ENCODE measurements around the gene KCP.

KCP gene

DNA sequence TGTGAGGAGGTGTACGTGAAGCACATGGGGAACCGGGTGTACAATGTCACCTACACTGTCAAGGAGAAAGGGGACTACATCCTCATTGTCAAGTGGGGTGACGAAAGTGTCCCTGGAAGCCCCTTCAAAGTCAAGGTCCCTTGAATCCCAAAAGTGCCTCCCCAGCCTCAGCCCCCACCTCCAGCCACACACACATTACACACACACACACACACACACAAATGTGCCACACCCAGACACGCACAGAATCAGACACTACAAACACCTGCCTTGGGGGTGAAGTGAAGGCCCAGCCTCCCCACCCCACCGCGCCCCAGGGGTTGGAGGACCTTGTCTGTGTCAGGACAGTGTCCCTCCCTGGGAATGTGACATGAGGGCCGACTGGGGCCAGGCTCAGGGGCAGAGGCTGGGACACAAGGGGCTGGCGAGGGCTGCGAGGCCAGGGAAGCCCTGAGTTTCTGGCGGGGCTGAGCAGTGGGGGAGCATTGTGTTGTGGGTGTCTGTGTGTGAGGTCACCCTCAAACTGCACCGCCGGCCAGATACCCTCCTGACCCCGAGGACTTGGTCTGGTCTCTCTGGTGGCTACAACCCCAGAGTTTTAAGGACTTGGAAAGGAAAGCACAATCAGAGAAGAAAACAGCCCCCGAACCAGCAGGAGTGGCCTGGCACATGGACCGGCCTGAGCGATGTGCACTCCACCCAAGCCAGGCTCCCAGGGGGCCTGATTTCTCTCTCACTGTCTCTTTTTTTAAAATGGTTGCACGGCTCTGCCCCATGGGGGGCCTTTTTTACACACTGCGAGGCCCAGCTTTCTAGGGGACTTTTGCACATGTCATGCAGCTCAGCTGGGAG lies 51.9 kb downstream of the KCP start:
- DNase-seq (ENCODE audit: low read depth, low spot score) = no peak

DNA sequence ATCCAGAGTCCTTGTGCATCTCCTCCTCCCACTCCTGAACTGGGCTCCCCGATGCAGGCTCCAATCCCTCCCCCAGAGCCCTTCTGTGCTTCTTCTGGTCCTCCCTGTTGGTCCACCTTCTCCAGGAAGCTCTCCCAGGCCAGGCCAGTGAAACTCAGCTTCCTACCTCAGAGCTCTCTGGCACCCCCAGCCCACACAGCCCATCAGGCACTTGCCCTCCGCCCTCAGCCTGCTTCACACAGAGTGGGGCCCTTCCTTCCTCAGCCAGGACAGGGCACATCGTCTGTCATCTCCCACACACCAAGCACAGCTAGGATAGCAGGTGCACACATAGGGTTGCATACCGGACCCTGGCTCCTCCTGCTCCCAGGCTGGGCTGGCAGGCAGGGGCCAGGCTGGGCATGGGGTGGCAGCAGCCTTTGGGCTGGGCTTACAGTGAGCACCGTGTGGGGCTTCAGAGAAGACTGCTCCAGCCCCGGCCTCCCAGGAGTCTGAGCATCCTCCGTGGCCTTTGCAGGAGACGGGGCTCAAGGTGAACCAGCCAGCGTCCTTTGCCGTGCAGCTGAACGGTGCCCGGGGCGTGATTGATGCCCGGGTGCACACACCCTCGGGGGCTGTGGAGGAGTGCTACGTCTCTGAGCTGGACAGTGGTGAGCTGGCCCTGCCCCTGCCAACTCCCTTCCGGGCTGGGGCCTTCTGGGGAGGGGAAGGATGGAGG lies 54.3 kb downstream of the KCP start:
- no peak for DNase-seq (ENCODE audit: low read depth, low spot score)

DNA sequence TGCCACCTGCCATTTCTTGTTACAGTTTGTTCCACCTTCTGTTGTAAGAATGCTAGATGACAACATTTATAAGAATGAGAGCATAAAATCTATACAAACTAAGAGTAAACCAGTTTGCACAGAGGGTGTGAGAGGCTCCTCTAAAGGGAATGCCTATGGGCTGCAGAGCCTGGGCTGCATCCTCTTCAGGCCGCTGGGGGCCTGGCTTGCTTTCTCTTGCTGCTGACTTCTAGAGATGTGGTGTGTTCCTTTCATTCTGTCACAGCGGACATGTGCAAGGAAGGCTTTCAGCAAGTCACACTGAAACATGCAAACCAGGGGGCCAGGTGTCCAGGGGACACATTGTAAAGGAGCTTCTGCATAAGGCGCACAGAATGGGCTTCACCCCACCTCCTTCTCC lies 55.0 kb downstream of the KCP start:
- DNase-seq (ENCODE audit: low read depth, low spot score) = no peak

DNA sequence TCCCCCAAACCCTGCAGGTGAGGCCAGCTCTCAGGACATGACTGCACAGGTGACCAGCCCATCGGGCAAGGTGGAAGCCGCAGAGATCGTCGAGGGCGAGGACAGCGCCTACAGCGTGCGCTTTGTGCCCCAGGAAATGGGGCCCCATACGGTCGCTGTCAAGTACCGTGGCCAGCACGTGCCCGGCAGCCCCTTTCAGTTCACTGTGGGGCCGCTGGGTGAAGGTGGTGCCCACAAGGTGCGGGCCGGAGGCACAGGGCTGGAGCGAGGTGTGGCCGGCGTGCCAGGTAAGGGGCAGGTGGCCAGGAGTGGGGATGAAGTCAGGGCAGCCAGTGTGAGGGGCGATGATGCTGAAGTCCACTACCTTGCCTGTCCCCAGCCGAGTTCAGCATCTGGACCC lies 56.1 kb downstream of the KCP start:
- no peak for DNase-seq (ENCODE audit: low read depth, low spot score)

DNA sequence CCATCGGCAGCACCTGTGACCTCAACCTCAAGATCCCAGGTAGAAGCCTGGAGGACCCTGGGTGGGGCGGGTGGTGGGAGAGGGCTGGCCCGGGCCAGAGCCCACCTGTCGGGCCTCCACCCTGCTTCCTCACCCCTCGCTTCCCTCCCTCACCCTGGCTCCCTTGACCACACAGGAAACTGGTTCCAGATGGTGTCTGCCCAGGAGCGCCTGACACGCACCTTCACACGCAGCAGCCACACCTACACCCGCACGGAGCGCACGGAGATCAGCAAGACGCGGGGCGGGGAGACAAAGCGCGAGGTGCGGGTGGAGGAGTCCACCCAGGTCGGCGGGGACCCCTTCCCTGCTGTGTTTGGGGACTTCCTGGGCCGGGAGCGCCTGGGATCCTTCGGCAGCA lies 56.7 kb downstream of the KCP start:
- DNase-seq (ENCODE audit: low read depth, low spot score) = no peak

DNA sequence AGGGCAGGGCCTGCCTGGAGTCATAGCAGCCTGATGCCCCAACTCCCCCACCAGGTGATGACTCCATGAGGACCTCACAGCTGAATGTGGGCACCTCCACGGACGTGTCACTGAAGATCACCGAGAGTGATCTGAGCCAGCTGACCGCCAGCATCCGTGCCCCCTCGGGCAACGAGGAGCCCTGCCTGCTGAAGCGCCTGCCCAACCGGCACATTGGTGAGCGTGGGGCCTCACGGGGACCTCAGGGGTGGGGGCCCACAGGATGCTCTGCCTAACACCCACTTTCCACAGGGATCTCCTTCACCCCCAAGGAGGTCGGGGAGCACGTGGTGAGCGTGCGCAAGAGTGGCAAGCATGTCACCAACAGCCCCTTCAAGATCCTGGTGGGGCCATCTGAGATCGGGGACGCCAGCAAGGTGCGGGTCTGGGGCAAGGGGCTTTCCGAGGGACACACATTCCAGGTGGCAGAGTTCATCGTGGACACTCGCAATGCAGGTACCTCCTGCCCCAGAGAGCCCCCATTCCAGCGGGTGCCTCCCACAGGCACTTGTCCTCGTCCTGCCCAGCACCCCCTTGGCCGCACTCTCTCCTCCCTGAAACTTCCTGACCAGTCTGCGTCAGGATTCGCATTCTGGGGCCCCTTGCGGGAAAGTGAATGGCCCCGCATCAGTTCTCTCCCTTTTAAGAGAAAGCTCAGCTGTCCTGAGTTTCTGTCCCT lies 57.8 kb downstream of the KCP start:
- DNase-seq (ENCODE audit: low read depth, low spot score) = no peak

DNA sequence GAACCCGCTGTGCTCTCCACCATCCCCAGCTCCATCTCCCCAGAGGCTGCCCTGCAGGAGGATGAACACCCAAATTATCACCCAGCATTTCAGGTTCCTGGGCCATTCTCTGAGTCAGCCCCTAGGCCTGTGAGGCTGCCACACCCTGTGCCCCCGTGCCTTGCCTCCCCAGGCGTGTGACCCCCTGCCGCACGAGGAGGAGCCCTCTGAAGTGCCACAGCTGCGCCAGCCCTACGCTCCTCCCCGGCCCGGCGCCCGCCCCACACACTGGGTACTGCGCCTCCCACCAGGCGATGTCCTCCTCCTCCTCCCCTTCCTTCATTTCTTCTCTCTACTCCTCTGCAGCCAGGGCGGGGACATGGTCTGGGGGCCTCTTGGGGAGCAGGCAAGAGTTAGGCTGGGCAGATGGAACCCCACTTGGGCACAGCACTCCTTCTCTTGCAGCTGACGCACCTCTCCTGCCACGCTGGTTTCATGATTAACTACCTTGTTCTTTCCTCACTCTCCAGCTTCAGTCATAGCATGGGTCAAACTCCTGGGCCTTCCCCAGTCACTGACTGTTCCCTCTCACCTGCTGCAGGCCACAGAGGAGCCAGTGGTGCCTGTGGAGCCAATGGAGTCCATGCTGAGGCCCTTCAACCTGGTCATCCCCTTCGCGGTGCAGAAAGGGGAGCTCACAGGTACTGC lies 60.6 kb downstream of the KCP start:
- no peak for DNase-seq (ENCODE audit: low read depth, low spot score)

DNA sequence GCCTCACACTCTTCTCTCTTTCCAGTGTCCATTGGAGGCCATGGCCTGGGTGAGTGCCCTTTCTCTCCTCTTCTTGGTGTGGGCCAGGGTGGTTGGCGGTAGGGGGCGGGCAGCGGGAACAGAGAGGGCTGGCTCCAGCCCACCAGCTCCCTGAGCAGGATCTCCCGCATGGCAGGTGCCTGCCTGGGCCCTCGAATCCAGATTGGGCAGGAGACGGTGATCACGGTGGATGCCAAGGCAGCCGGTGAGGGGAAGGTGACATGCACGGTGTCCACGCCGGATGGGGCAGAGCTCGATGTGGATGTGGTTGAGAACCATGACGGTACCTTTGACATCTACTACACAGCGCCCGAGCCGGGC lies 61.4 kb downstream of the KCP start:
- DNase-seq (ENCODE audit: low read depth, low spot score) = no peak

DNA sequence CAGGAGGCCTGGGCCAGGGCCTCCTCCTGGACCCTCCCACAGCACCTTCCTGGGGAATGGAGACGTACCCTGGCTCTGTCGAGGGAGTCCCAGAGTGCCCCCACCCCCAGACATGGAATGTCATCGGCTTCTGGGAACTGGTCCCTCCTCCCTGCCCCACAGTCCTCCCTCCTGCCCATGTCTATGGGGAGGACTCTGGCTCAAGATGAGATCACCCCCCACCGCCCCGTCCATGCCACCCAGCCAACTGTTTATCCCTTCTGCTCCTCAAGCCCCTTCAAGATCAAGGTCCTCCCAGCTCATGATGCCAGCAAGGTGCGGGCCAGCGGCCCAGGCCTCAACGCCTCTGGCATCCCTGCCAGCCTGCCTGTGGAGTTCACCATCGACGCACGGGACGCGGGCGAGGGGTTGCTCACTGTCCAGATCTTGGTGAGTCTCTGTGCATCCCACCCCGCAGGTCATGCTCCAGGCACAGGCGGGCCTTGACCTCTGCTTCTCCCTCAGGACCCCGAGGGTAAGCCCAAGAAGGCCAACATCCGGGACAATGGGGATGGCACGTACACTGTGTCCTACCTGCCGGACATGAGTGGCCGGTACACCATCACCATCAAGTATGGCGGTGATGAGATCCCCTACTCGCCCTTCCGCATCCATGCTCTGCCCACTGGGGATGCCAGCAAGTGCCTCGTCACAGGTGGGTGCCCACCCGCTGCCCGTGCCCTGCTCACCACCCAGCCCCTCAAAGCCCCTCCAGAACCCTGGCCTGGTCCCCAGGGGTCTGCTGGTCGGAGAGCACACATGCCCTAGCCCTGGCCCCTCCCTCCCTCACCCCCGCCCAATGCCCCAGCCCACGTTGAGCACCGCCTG lies 62.0 kb downstream of the KCP start:
- no peak for DNase-seq (ENCODE audit: low read depth, low spot score)

DNA sequence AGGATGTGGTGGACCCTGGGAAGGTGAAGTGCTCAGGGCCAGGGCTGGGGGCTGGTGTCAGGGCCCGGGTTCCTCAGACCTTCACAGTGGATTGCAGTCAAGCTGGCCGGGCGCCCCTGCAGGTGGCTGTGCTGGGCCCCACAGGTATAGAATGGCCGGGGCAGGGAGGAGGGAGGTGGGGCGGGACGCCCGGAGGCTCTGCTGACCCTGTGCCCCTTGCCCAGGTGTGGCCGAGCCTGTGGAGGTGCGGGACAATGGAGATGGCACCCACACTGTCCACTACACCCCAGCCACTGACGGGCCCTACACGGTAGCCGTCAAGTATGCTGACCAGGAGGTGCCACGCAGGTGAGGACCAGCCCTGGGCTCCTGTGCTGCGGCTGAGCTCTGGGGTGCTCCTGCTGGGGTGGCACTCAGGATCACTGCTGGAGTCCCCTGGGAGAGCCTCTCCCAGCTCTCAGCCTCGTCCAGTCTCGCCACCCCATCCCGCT lies 62.7 kb downstream of the KCP start:
- DNase-seq (ENCODE audit: low read depth, low spot score) = no peak

DNA sequence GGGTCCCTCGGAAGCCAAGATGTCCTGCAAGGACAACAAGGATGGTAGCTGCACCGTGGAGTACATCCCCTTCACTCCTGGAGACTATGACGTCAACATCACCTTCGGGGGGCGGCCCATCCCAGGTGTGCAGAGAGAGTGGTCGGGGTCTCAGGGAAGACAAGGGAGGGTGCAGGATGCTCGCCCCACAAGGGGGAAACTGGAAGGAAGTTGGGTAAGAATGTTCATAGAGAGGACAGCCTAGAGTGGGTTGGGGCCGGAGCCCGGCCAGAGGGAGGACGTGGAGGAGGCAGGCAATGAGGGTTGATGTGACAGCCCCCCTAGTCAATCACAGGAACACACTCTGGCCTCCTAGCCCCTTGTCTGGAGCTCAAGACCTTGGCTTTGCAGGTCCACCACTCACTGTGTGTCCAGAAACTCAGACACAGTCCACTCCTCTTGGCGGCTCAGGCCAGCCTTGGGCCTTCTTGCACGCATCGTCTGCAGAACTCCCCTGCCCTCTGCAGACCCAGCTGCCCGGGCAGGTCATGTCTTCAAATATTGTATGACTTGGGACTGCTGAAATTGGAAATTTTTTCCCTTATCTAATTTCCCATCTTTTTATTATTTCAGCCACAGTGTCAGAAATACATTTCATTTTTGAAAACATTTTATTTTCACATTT lies 63.6 kb downstream of the KCP start:
- DNase-seq (ENCODE audit: low read depth, low spot score) = no peak

DNA sequence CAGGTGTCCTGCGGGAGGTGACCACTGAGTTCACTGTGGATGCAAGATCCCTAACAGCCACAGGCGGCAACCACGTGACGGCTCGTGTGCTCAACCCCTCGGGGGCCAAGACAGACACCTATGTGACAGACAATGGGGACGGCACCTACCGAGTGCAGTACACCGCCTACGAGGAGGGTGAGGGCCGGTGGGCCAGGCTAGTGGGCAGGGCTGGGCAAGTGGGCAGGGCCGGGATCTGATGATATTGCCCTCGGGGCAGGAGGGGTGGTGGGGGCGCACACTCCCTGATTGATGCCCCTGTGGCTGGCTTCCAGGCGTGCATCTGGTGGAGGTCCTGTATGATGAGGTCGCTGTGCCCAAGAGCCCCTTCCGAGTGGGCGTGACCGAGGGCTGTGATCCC lies 64.5 kb downstream of the KCP start:
- no peak for DNase-seq (ENCODE audit: low read depth, low spot score)

DNA sequence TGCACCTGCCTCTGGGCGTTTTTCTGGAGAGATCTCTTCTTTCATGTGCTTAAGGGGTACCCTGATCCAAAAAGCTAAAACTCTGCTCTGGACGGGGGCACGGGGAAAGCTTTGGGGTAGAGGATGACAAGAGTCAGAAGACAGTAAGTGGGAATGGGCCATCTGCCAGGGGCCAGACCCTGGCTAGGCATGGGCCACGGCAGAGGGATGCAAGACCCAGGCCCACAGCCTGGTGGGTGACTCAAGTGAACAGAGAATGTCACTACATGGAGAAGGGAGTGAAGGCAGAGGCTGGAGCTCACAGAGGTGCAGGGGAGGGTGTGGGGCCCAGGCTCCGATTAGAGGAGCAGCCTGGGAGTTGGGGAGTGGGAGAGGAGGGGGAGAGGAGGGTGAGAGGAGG lies 65.0 kb downstream of the KCP start:
- no peak for DNase-seq (ENCODE audit: low read depth, low spot score)

DNA sequence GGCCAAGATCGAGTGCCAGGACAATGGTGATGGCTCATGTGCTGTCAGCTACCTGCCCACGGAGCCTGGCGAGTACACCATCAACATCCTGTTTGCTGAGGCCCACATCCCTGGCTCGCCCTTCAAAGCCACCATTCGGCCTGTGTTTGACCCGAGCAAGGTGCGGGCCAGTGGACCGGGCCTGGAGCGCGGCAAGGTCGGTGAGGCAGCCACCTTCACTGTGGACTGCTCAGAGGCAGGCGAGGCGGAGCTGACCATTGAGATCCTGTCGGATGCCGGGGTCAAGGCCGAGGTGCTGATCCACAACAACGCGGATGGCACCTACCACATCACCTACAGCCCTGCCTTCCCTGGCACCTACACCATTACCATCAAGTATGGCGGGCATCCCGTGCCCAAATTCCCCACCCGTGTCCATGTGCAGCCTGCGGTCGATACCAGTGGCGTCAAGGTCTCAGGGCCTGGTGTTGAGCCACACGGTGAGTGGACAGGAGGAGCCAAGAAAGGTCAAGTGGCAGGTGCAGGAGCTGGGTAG lies 65.7 kb downstream of the KCP start:
- no peak for DNase-seq (ENCODE audit: low read depth, low spot score)

DNA sequence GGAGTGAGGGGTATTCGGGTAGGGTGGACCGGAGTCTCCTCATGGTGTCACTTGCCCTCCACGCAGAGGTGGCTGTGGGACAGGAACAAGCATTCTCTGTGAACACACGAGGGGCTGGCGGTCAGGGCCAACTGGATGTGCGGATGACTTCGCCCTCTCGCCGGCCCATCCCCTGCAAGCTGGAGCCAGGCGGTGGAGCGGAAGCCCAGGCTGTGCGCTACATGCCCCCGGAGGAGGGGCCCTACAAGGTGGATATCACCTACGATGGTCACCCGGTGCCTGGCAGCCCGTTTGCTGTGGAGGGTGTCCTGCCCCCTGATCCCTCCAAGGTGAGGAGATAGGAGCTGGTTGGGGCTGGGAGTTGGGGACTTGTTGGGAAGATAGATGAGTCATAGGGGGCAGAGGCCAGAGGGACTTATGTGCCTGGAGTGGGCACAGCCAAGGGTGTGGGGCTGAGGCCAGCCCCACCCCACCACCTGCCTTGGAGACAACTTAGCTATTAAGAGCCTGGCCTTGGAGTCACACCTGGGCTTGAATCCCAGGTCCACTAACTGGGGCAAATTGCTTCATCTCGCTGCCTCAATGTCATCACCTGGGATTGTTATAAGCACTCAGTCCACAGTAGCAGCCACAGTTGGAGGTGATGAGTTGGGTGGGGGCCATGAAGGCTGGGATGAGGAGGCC lies 66.4 kb downstream of the KCP start:
- no peak for DNase-seq (ENCODE audit: low read depth, low spot score)

DNA sequence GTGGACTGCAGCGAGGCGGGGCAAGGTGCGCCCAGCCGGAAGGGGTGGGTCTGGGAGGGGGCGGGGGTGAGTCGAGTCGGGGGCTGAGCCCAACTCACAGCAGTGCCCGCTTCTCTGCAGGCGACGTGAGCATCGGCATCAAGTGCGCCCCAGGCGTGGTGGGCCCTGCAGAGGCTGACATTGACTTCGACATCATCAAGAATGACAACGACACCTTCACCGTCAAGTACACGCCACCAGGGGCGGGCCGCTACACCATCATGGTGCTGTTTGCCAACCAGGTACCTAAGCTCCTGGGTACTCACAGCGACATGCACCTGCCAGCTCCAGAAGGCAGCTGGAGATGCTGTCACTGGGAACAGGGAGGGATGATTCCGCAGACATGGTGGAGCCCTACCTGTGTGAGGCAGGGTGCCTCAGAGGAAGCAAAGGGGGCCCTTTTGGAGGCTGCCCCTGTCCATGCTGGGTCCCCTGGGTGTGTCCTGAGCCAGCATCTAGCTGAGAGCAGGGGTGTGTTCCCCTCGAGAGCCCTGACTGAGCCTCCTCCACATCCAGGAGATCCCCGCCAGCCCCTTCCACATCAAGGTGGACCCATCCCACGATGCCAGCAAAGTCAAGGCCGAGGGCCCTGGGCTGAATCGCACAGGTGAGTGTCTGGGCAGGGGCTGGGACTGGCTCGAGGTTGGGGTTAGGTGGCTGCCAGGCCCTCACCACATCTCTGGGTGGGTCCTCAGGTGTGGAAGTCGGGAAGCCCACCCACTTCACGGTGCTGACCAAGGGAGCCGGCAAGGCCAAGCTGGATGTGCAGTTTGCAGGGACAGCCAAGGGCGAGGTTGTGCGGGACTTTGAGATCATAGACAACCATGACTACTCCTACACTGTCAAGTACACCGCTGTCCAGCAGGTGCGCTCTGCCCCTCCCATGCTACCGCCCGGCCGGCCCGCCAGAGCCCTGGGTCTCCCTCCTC lies 67.6 kb downstream of the KCP start:
- DNase-seq (ENCODE audit: low read depth, low spot score) = no peak

DNA sequence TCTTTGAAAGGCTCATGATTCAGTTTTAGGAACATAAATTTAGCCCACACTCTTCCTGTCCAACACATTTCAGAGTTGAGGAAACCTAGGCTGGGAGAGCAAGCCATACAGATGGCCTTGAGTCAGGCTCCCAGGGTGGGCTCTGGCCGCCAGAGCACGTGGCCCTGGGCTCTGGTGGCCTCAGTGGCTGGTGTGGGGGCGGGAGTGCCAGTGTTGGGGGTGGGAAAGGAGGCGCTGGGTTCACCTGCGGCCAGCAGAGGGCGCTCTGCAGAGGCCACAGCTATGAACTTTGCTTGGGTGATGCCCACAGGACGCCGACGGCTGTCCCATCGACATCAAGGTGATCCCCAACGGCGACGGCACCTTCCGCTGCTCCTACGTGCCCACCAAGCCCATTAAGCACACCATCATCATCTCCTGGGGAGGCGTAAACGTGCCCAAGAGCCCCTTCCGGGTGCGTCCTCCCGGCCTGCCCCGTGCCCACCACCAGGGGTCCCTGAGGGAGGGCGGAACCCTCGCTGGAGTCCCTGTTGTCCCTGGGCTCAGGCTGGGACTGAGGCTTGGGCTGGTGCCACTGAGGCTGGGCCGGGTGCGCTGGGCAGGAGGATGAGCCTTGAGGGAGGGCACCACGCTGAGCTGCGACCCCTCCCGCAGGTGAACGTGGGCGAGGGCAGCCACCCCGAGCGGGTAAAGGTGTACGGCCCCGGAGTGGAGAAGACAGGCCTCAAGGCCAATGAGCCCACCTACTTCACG lies 68.4 kb downstream of the KCP start:
- no peak for DNase-seq (ENCODE audit: low read depth, low spot score)
